OCI-LY7 (cell line): ENCODE measurements around the gene FOXO3.

Experiments
- EZH2phosphoT487 ChIP-seq: fragments of 200-600 bp; sonication (generic); IDR thresholded peaks from 2 replicates; pipeline ENCODE4 v1.6.1; 2018; ENCODE audit warnings: low read depth, borderline replicate concordance, mild to moderate bottlenecking, mixed run types, antibody characterized with exemption, low read length, moderate library complexity, mixed read lengths
- TF ChIP-seq, protein P1 (sequence below): fragments of 200-600 bp; sonication (generic); conservative IDR thresholded peaks from 2 replicates; pipeline ENCODE4 v1.5.1; 2014; ENCODE audit warnings: mild to moderate bottlenecking, antibody characterized with exemption, low read length, moderate library complexity, mixed read lengths

DNA sequence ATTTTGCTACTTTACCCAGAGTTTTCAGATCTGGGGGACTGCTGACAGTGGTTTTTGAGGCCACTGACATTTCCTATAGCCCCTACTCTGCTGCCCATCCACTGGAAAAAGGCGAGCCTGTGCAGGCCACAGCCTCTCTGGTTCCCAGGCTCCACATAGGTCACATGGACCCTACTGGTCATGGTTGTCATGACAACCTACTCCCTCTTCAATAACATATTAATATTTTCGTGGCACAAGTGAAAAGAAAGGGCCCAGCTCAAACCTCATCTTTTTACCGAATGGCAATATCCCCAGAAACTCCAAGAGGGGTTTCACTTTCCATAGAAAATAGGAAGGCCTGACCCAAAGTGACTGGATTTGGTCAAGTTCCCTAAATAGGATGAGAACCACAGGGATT is 11.0 kb upstream of the FOXO3 start:
- TF ChIP-seq EZH2phosphoT487, result no peak
- TF ChIP-seq, protein P1, sequence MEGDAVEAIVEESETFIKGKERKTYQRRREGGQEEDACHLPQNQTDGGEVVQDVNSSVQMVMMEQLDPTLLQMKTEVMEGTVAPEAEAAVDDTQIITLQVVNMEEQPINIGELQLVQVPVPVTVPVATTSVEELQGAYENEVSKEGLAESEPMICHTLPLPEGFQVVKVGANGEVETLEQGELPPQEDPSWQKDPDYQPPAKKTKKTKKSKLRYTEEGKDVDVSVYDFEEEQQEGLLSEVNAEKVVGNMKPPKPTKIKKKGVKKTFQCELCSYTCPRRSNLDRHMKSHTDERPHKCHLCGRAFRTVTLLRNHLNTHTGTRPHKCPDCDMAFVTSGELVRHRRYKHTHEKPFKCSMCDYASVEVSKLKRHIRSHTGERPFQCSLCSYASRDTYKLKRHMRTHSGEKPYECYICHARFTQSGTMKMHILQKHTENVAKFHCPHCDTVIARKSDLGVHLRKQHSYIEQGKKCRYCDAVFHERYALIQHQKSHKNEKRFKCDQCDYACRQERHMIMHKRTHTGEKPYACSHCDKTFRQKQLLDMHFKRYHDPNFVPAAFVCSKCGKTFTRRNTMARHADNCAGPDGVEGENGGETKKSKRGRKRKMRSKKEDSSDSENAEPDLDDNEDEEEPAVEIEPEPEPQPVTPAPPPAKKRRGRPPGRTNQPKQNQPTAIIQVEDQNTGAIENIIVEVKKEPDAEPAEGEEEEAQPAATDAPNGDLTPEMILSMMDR, result no peak
